Kidney epithelial cell (primary cell): ENCODE data around the gene SLC46A2. TPM values are rescaled to one million over a fixed set of nuclear protein-coding genes. Genes with fewer than 3 reads are reported as not detected.

ENCODE experiments used
- DNase-seq: peaks from one replicate; pipeline ENCODE4 v3.0.0-alpha.2; 2010; ENCODE audit warnings: low read depth
- H3K27me3 ChIP-seq: 2 replicates; pipeline ENCODE4 v1.6.0; 2011; ENCODE audit warnings: low read length; ENCODE audit not compliant: control insufficient read depth, insufficient read depth
- H3K36me3 ChIP-seq: 2 replicates; pipeline ENCODE4 v1.5.1; 2011; ENCODE audit warnings: low read length; ENCODE audit not compliant: control insufficient read depth, insufficient read depth
- H3K4me3 ChIP-seq: 2 replicates; pipeline ENCODE4 v1.5.1; 2011; ENCODE audit warnings: low read depth, mild to moderate bottlenecking, control low read depth, low read length
- CTCF ChIP-seq: IDR thresholded peaks from 2 replicates; pipeline ENCODE4 v1.5.1; 2011; ENCODE audit warnings: mild to moderate bottlenecking, moderate library complexity, low read length, control low read depth, inconsistent platforms; ENCODE audit not compliant: insufficient read depth, poor library complexity, severe bottlenecking
- total RNA-seq: library from RNA; depleted of rRNA; stranded (reverse); fragments of >200 nt; gene quantifications from 2 replicates; pipeline ENCODE4 v1.2.3, GENCODE V29; 2015

SLC46A2 gene, protein sequence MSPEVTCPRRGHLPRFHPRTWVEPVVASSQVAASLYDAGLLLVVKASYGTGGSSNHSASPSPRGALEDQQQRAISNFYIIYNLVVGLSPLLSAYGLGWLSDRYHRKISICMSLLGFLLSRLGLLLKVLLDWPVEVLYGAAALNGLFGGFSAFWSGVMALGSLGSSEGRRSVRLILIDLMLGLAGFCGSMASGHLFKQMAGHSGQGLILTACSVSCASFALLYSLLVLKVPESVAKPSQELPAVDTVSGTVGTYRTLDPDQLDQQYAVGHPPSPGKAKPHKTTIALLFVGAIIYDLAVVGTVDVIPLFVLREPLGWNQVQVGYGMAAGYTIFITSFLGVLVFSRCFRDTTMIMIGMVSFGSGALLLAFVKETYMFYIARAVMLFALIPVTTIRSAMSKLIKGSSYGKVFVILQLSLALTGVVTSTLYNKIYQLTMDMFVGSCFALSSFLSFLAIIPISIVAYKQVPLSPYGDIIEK
- not detected in 2 replicates for total RNA-seq

GRCh38 chr9:112890106-112891081 lies at the start of gene SLC46A2:
Gene SLC46A2, minus strand, starts transcription at chr9:112890876. Its CDS starts 195 bp downstream, at chr9:112890681.
- no peak for TF ChIP-seq CTCF
- Histone ChIP-seq H3K27me3 (peaks cover 22% of the 10 kb centered on the region), H3K4me3 (peak within 1 kb of the TSS; percentile 28), H3K36me3 (no peaks in the 10 kb centered on the region)
- DNase-seq, result no peak

DNA sequence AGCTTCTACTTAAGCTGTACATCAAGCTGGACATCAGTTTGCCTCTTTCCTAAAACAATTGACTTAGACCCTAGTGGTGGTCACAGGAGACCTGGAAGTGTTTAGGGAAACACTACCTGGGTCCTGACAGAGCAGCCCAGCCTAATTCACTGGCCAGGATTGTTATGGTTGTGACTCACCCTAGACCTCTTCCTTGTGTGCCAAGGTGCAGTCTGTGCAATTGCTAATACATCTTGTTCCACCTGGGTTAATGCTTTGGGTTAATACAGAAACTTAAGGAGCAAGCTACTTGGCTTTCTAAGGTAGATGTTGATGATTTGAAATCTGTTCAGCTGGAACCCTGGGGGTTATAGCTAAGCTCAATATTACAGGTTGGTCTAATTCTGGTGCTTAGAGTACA lies 48.7 kb upstream of the SLC46A2 start:
- Histone ChIP-seq H3K27me3 (peaks cover under 1% of the 10 kb centered on the region), H3K36me3 (no peaks in the 10 kb centered on the region), H3K4me3 (no peak overlapping the region)
- TF ChIP-seq CTCF, result no peak
- DNase-seq, result no peak

DNA sequence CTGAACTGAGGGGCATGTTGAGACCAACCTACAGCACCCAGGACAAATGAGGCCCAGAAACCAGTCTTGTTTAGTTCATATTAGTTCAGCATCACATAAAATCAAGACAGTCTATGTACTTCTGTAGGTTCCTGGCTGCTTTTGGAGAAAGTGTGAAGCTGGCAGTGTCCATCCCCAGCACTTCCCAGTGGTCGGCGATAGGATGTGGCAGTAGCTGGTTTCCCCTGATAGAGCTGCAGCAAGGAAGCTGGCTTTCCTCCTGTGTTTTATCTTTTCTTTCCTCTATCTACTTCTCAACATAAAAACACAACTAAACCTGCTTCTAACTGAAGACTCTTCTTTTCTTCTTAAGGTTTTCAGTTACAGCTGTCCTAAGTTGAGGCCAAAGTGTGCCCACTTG lies 43.0 kb upstream of the SLC46A2 start:
- no peak for DNase-seq
- Histone ChIP-seq H3K36me3 (no peaks in the 10 kb centered on the region), H3K4me3 (no peak overlapping the region), H3K27me3 (peaks cover 4% of the 10 kb centered on the region)
- TF ChIP-seq CTCF, result no peak

DNA sequence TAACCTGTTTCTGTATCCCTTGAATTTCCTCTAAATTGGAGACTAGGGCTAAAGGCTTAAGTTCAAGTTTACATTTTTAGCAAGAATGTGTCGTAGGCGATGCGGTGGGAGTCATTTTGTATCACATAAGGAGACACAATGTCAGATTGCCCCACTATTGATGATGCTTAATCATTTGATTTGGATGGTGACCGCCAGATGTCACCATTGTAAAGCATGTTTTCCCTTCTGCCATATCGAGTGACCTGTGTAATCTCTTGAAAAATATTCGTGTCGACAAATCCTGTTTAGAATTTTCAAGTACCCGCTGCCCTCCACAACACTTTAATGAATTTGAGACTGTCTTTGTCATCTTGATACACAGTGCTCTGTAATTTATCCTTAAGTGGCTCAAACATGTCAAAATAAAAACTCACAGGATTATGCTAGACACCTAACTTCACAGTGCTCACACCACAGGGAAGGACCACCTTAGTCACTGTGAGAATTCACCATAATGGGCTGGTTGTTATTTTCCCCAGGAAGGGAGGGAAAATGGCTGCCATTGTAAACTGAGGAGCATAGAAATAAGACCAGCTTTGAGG lies 34.5 kb upstream of the SLC46A2 start:
- TF ChIP-seq CTCF, result peak; percentile 20
- H3K36me3 ChIP-seq, result no peaks in the 10 kb centered on the region
- H3K4me3 ChIP-seq, result no peak overlapping the region
- DNase-seq, result no peak
- peaks cover 2% of the 10 kb centered on the region for H3K27me3 ChIP-seq

DNA sequence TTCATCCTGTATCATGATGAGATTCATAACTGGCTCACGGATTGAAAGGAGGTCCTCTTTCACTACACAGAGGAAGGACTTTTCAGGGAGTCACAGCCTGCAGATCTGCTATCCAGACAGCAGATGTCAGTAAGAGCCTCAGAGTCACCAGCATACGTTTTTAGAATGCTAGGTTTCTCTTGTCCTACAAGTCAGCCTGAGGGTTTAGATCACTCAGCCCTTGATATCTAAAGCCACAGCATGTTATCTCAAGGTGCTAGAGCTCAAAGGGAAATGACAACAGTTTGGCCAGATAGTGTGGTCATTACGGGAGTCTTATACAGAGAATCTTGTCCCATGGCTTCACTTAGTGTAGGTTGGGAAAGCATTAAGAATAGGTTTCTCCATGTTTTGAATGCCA lies 30.9 kb upstream of the SLC46A2 start:
- Histone ChIP-seq H3K27me3 (peaks cover 2% of the 10 kb centered on the region), H3K4me3 (no peak overlapping the region), H3K36me3 (no peaks in the 10 kb centered on the region)
- no peak for DNase-seq
- peak; percentile 52 for TF ChIP-seq CTCF
